Esophagus muscularis mucosa (tissue), 4 donors: ENCODE data around the gene TBATA. TPM values are rescaled to one million over a fixed set of nuclear protein-coding genes. Genes with fewer than 3 reads are reported as not detected.

Experiments used
- DNase-seq: peaks from one replicate; pipeline ENCODE4 v3.0.0-alpha.2; 2017; ENCODE audit errors: extremely low spot score
- H3K27ac ChIP-seq, 4 donors: fragments of 200-600 bp; sonication (generic); replicated peaks in 1 of 4; 1 replicate in 3 of 4; 2 replicates in 1 of 4; pipeline ENCODE4 v1.5.1; 2016 to 2019; ENCODE audit warnings: mild to moderate bottlenecking in 1 of 4
- H3K27me3 ChIP-seq, 4 donors: fragments of 200-600 bp; sonication (generic); one replicate each; pipeline versions ENCODE4 v1.5.1 to v1.6.0; 2016 to 2019
- H3K36me3 ChIP-seq, 4 donors: fragments of 200-600 bp; sonication (generic); one replicate each; pipeline ENCODE4 v1.5.1; 2016 to 2019
- H3K4me1 ChIP-seq, 4 donors: fragments of 200-600 bp; sonication (generic); one replicate each; pipeline ENCODE4 v1.5.1; 2016 to 2019
- H3K4me3 ChIP-seq, 4 donors: fragments of 200-600 bp; sonication (generic); 1 replicate in 2 of 4; 2 replicates in 2 of 4; pipeline ENCODE4 v1.5.1; 2016 to 2019; ENCODE audit warnings: mild to moderate bottlenecking in 4 of 4, moderate library complexity in 1 of 4
- H3K9me3 ChIP-seq, 4 donors: fragments of 200-600 bp; sonication (generic); 1 replicate in 3 of 4; 2 replicates in 1 of 4; pipeline ENCODE4 v1.5.1; 2016 to 2019
- EP300 ChIP-seq: sonication (generic); formaldehyde crosslinking; IDR thresholded peaks from one replicate; pipeline ENCODE4 v1.6.1; 2017; ENCODE audit warnings: antibody characterized with exemption
- POLR2A ChIP-seq: fragments of 450-650 bp; IDR thresholded peaks from one replicate; pipeline ENCODE4 v1.6.1; 2017; ENCODE audit warnings: antibody characterized with exemption, moderate library complexity, mild to moderate bottlenecking, low read depth
- POLR2AphosphoS5 ChIP-seq, 2 donors: sonication (generic); formaldehyde crosslinking; IDR thresholded peaks; one replicate each; pipeline ENCODE4 v1.6.1; 2017; ENCODE audit warnings: antibody characterized with exemption in 2 of 2
- WGBS: methylation state at CpG from one replicate; pipeline ENCODE4 v1.1.5; 2018; 5-methylcytosine and 5-hydroxymethylcytosine counted together
- intact Hi-C: fragments of 100-400 bp; cut with DNase I; formaldehyde crosslinking; loops from one replicate; pipeline ENCODE4 v1.15.1; 2023
- total RNA-seq, 4 donors: library from RNA; depleted of rRNA; stranded (reverse); fragments of >200 nt; gene quantifications; one replicate each; pipeline versions ENCODE4 v1.1.0 to v1.2.1, GENCODE V29; 2016
- TF ChIP-seq, protein P1 (sequence below), 3 experiments: fragments of 200-600 bp in 2 of 3; fragments of 450-650 bp in 1 of 3; sonication (generic) in 2 of 3; IDR thresholded peaks; one replicate each; pipeline ENCODE4 v1.5.1; 2017 to 2019; ENCODE audit warnings: antibody characterized with exemption in 3 of 3, mild to moderate bottlenecking in 2 of 3, moderate library complexity in 1 of 3

TBATA gene
- total RNA-seq, 4 donors from 2014 or later = not detected

DNA sequence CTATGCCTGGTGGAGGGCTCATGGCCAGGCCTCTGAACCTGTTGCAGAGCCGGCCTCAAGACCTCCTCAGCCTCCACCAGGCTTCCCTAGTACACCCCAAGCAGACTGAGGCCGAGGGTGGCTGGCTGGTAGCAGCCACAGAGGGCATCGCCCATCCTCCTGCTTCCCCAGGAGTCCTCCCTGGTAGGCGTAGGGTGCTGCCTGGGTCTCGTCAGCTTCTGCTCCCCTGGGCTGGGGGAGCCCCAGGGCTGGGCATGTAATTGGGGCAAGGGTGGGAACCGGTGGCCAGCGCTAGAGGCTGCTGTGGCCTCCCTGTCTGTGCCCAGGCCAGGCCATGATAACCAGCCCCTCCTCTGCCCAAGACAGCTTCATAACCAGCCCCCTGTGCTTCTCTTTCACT, 32.6 kb downstream of the TBATA start:
- no peaks in the 10 kb centered on the region for H3K9me3 ChIP-seq
- TF ChIP-seq POLR2AphosphoS5 (IDR thresholded peaks at IDR 0.05) (no peak), EP300 (no peak), POLR2A (no peak)
- TF ChIP-seq, protein P1, sequence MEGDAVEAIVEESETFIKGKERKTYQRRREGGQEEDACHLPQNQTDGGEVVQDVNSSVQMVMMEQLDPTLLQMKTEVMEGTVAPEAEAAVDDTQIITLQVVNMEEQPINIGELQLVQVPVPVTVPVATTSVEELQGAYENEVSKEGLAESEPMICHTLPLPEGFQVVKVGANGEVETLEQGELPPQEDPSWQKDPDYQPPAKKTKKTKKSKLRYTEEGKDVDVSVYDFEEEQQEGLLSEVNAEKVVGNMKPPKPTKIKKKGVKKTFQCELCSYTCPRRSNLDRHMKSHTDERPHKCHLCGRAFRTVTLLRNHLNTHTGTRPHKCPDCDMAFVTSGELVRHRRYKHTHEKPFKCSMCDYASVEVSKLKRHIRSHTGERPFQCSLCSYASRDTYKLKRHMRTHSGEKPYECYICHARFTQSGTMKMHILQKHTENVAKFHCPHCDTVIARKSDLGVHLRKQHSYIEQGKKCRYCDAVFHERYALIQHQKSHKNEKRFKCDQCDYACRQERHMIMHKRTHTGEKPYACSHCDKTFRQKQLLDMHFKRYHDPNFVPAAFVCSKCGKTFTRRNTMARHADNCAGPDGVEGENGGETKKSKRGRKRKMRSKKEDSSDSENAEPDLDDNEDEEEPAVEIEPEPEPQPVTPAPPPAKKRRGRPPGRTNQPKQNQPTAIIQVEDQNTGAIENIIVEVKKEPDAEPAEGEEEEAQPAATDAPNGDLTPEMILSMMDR (IDR thresholded peaks at IDR 0.05) = no peak
- no peak overlapping the region for H3K4me3 ChIP-seq
- 94% methylated on average over 5 of the region's 7 CpGs for WGBS
- intact Hi-C loops = no loop called here
- H3K36me3 ChIP-seq = no peaks in the 10 kb centered on the region
- peaks cover 0 to 13% (median 8%) of the 10 kb centered on the region in 4 donors for H3K4me1 ChIP-seq
- no peak overlapping the region for H3K27ac ChIP-seq
- H3K27me3 ChIP-seq = no peaks in the 10 kb centered on the region
- no peak for DNase-seq

DNA sequence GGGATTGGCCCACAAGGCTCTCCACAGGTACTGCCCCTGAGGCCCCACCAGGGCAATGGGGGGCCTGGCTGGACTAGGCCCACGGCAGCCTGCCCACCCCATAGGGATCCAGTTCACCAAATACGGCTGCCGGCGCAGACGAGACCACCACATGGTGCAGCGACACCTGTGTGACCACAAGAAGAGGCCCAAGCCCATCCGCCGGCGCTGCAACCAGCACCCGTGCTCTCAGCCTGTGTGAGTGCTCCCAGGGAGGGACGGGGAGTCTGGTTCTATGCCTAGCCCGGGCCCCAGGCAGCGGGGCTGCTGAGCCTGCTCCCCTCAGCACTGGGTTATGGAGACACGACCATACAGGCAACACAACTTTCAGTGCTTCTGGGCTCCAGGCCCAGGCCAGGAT, 33.2 kb downstream of the TBATA start:
- no peak for DNase-seq
- no peak overlapping the region for H3K27ac ChIP-seq
- intact Hi-C loops = no loop called here
- TF ChIP-seq POLR2AphosphoS5 (IDR thresholded peaks at IDR 0.05) (no peak), EP300 (no peak), POLR2A (no peak)
- TF ChIP-seq, protein P1 (IDR thresholded peaks at IDR 0.05) = no peak
- WGBS = no CpG with 5 or more reads among the region's 14 CpGs
- no peaks in the 10 kb centered on the region for H3K9me3 ChIP-seq
- H3K36me3 ChIP-seq = no peaks in the 10 kb centered on the region
- H3K27me3 ChIP-seq = no peaks in the 10 kb centered on the region
- H3K4me3 ChIP-seq = no peak overlapping the region
- peaks cover 0 to 13% (median 9%) of the 10 kb centered on the region in 4 donors for H3K4me1 ChIP-seq

DNA sequence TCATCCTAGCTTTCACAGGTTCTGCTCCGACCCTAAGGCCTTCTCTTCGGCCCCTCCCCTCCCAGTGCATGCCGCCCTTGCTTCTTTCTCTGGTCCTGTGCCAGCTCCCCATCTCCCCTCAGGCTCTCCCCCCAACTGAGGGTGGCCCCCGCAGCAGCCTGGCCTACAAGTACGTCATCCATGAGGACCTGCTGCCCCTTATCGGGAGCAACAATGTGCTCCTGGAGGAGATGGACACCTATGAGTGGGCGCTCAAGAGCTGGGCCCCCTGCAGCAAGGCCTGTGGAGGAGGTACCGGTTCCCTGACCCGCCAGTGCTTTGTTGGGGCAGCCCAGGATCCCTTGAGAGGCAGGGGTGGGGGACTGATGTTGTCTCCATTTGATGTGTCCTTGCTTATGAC, 33.8 kb downstream of the TBATA start:
- intact Hi-C loops = no loop called here
- DNase-seq = no peak

DNA sequence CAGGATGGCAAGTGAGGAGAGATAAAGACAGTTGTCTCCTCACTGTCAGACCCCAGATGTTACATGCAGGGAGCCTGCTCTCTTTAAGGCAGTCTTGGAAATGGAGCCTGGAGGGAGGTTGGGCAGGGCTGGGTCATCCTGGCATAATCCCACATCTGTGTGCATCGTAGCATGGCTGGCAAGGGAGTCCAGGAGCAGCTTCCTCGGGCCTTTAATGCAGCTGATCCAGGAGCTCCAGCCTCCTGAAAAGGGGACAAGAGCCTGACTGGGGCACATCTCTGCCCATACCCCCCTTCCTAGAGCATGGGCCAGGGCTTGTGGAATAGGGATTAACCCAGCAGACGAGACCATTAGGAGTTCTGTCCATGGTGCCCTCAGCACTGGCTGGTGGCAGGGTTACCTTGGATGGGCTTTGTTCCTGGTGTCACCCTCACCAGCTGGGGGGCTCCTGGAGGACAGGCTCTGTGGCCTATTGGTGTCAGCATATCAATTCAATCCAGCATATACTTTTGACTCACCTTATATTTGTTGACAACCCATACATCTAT, 34.9 kb downstream of the TBATA start:
- DNase-seq = no peak
- Histone ChIP-seq H3K36me3 (no peaks in the 10 kb centered on the region), H3K9me3 (no peaks in the 10 kb centered on the region), H3K27ac (no peak overlapping the region), H3K27me3 (no peaks in the 10 kb centered on the region), H3K4me3 (no peak overlapping the region), H3K4me1 (peaks cover 0 to 13% (median 9%) of the 10 kb centered on the region in 4 donors)
- TF ChIP-seq EP300 (no peak), POLR2A (no peak), POLR2AphosphoS5 (IDR thresholded peaks at IDR 0.05) (no peak)
- TF ChIP-seq, protein P1 (IDR thresholded peaks at IDR 0.05) = no peak
- intact Hi-C loops = no loop called here
- WGBS = 78% methylated on average over 1 of the region's 3 CpGs

More for the DNA sequence above, 33.8 kb downstream of the TBATA start:
- 99% methylated on average over 5 of the region's 9 CpGs for WGBS
- Histone ChIP-seq H3K4me1 (peaks cover 0 to 13% (median 9%) of the 10 kb centered on the region in 4 donors), H3K4me3 (no peak overlapping the region), H3K27ac (no peak overlapping the region), H3K27me3 (no peaks in the 10 kb centered on the region), H3K36me3 (no peaks in the 10 kb centered on the region), H3K9me3 (no peaks in the 10 kb centered on the region)
- TF ChIP-seq POLR2A (no peak), EP300 (no peak), POLR2AphosphoS5 (IDR thresholded peaks at IDR 0.05) (no peak)
- TF ChIP-seq, protein P1 (IDR thresholded peaks at IDR 0.05) = no peak

DNA sequence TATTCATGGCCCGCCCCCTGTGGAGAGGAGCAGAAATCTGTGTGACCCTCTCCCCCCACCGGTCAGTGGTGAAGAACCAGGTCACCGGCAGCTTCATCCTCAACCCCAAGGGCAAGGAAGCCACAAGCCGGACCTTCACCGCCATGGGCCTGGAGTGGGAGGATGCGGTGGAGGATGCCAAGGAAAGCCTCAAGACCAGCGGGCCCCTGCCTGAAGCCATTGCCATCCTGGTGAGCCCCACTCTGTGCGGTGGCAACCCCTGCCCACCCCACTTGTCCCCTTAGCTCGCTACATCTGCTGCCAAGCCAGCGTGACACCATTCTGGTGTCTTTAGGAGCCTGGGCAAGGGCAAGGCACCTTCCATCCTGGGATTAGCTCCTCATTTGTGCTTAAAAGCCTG, 35.4 kb downstream of the TBATA start:
- Histone ChIP-seq H3K36me3 (no peaks in the 10 kb centered on the region), H3K4me3 (no peak overlapping the region), H3K9me3 (no peaks in the 10 kb centered on the region), H3K27ac (no peak overlapping the region), H3K4me1 (peaks cover 0 to 13% (median 9%) of the 10 kb centered on the region in 4 donors), H3K27me3 (no peaks in the 10 kb centered on the region)
- TF ChIP-seq EP300 (no peak), POLR2A (no peak), POLR2AphosphoS5 (IDR thresholded peaks at IDR 0.05) (no peak)
- TF ChIP-seq, protein P1 (IDR thresholded peaks at IDR 0.05) = no peak
- DNase-seq = no peak
- intact Hi-C loops = no loop called here
- WGBS = 100% methylated on average over 1 of the region's 10 CpGs
